ENCODE results near the gene TRIM28.
"Not testable (repeated sequence)": the region's sequence is repeated elsewhere in the genome, so short reads cannot be mapped to it uniquely, and the experiment has no call there.

- not testable (repeated sequence) for TF ChIP-seq MTA3 (IDR thresholded peaks at IDR 0.05; ENCODE audit: borderline replicate concordance); POLR2A (conservative IDR thresholded peaks at IDR 0.05); CBX2 (IDR thresholded peaks at IDR 0.05; ENCODE audit: insufficient read depth, low read length, poor library complexity, severe bottlenecking); ZNF639 (CRISPR knock-in tag; conservative IDR thresholded peaks at IDR 0.05 in 1 of 2, IDR thresholded peaks at IDR 0.05 in 1 of 2); KHSRP (IDR thresholded peaks at IDR 0.05); UBTF (IDR thresholded peaks at IDR 0.05; ENCODE audit: borderline replicate concordance in 1 of 2, low read depth in 2 of 2, low read length in 2 of 2); POLR3G (IDR thresholded peaks at IDR 0.05; ENCODE audit: extremely low read depth, insufficient read length, insufficient replicate concordance)
Measured at GRCh38 chr19:58539169-58539559, 4.7 kb upstream of the TRIM28 start.

Measured in K562 (cell line).